Fibroblast of lung (primary cell): ENCODE data around the gene BARX2. TPM values are rescaled to one million over a fixed set of nuclear protein-coding genes. Genes with fewer than 3 reads are reported as not detected.
"Not testable (repeated sequence)": the region's sequence is repeated elsewhere in the genome, so short reads cannot be mapped to it uniquely, and the experiment has no call there.

Experiments used
- DNase-seq, 2 donors: peaks; one replicate each; pipeline versions ENCODE4 v3.0.0 to v3.0.0-alpha.2; 2010; ENCODE audit warnings: low read depth in 2 of 2
- H2AFZ ChIP-seq: 2 replicates; pipeline ENCODE4 v1.5.1; 2012; ENCODE audit warnings: low read length, control low read depth, inconsistent platforms
- H3K27ac ChIP-seq: 2 replicates; pipeline ENCODE4 v1.5.1; 2011; ENCODE audit warnings: low read length, control low read depth; ENCODE audit not compliant: insufficient read depth
- H3K27me3 ChIP-seq: 2 replicates; pipeline ENCODE4 v1.5.1; 2011; ENCODE audit warnings: mild to moderate bottlenecking, low read length; ENCODE audit not compliant: control insufficient read depth, insufficient read depth
- H3K36me3 ChIP-seq: 2 replicates; pipeline ENCODE4 v1.5.1; 2011; ENCODE audit warnings: low read length; ENCODE audit not compliant: control insufficient read depth, insufficient read depth
- H3K4me1 ChIP-seq: 2 replicates; pipeline ENCODE4 v1.5.1; 2011; ENCODE audit warnings: low read length; ENCODE audit not compliant: control insufficient read depth, insufficient read depth; ENCODE audit errors: extremely low read depth
- H3K4me2 ChIP-seq: 2 replicates; pipeline ENCODE4 v1.5.1; 2011; ENCODE audit warnings: low read length, control low read depth; ENCODE audit not compliant: insufficient read depth; ENCODE audit errors: extremely low read depth
- H3K4me3 ChIP-seq, 4 experiments: fragments of 200-600 bp in 1 of 4; sonication (generic) in 1 of 4; replicated peaks in 1 of 4; 2 replicates each; pipeline ENCODE4 v1.5.1; 2011 to 2016; ENCODE audit warnings: low read length in 4 of 4, low read depth in 3 of 4, mild to moderate bottlenecking in 3 of 4, control low read depth in 2 of 4, inconsistent platforms in 1 of 4, mixed read lengths in 1 of 4; ENCODE audit not compliant: insufficient read depth in 1 of 4; ENCODE audit errors: control extremely low read depth in 1 of 4
- H3K79me2 ChIP-seq: 2 replicates; pipeline ENCODE4 v1.5.1; 2012; ENCODE audit warnings: mild to moderate bottlenecking, low read length, inconsistent platforms; ENCODE audit not compliant: control insufficient read depth, insufficient read depth
- H3K9ac ChIP-seq: 2 replicates; pipeline ENCODE4 v1.5.1; 2011; ENCODE audit warnings: mild to moderate bottlenecking, low read length, control low read depth; ENCODE audit not compliant: insufficient read depth
- H3K9me3 ChIP-seq: 2 replicates; pipeline ENCODE4 v1.5.1; 2012; ENCODE audit warnings: low read depth, low read length; ENCODE audit not compliant: control insufficient read depth, insufficient read depth
- H4K20me1 ChIP-seq: 2 replicates; pipeline ENCODE4 v1.5.1; 2011; ENCODE audit warnings: low read length; ENCODE audit not compliant: control insufficient read depth, insufficient read depth; ENCODE audit errors: extremely low read depth
- EZH2 ChIP-seq: IDR thresholded peaks from 2 replicates; pipeline ENCODE4 v1.5.1; 2012; ENCODE audit warnings: low read length, control low read depth, mild to moderate bottlenecking; ENCODE audit errors: missing control alignments
- polyA plus RNA-seq, 2 donors: library from polyadenylated mRNA; depleted of rRNA in 1 of 2; stranded (reverse) in 1 of 2; unstranded in 1 of 2; fragments of >200 nt; gene quantifications; 2 replicates each; pipeline ENCODE4 v1.2.1, GENCODE V29; 2011 to 2012; ENCODE audit warnings: missing spikeins in 1 of 2
- total RNA-seq: library from RNA; depleted of rRNA; stranded (reverse); fragments of >200 nt; gene quantifications from 2 replicates; pipeline ENCODE4 v1.2.1, GENCODE V29; 2014
- TF ChIP-seq, protein P1 (sequence below), 2 donors: IDR thresholded peaks in 1 of 2; conservative IDR thresholded peaks in 1 of 2; 1 replicate in 1 of 2; 2 replicates in 1 of 2; pipeline ENCODE4 v1.5.1; 2011 to 2012; ENCODE audit warnings: low read length in 2 of 2, control low read depth in 1 of 2, inconsistent platforms in 1 of 2, low read depth in 1 of 2, mild to moderate bottlenecking in 1 of 2

BARX2 gene
- total and polyA plus RNA-seq, 2 donors (not counting 1 experiment from before 2014, with no cell fraction given), result not detected

DNA sequence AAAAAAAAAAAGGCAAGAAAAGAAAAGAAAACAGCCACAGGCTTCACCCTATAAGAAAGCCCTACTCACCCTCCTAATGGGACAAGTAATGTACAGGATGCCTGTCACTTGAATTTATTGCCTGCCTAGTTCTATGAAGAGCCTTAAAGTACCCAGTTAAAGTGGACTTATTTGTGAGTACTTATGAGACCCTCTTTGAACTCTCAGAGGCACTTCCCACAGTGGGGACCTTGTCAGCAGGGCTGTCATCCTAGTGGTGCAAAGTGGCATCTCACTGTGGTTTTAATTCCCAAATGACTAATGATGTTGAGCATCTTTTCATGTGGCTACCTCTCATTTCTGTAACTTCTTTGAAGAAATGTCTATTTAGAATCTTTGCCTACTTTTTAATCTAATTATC, 41.8 kb upstream of the BARX2 start:
- H3K9me3 ChIP-seq, result no peaks in the 10 kb centered on the region
- no peak overlapping the region for H3K4me2 ChIP-seq
- H3K27ac ChIP-seq, result no peak overlapping the region
- no peaks in the 10 kb centered on the region for H3K79me2 ChIP-seq
- no peaks in the 10 kb centered on the region for H4K20me1 ChIP-seq
- no peaks in the 10 kb centered on the region for H3K27me3 ChIP-seq
- no peak overlapping the region for H2AFZ ChIP-seq
- peak in 1 of 2 donors; percentile 9 for DNase-seq
- no peaks in the 10 kb centered on the region for H3K4me1 ChIP-seq
- H3K9ac ChIP-seq, result no peak overlapping the region
- no peak for TF ChIP-seq EZH2
- TF ChIP-seq, protein P1, sequence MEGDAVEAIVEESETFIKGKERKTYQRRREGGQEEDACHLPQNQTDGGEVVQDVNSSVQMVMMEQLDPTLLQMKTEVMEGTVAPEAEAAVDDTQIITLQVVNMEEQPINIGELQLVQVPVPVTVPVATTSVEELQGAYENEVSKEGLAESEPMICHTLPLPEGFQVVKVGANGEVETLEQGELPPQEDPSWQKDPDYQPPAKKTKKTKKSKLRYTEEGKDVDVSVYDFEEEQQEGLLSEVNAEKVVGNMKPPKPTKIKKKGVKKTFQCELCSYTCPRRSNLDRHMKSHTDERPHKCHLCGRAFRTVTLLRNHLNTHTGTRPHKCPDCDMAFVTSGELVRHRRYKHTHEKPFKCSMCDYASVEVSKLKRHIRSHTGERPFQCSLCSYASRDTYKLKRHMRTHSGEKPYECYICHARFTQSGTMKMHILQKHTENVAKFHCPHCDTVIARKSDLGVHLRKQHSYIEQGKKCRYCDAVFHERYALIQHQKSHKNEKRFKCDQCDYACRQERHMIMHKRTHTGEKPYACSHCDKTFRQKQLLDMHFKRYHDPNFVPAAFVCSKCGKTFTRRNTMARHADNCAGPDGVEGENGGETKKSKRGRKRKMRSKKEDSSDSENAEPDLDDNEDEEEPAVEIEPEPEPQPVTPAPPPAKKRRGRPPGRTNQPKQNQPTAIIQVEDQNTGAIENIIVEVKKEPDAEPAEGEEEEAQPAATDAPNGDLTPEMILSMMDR (conservative IDR thresholded peaks at IDR 0.05 in 1 of 2, IDR thresholded peaks at IDR 0.05 in 1 of 2; ENCODE audit: low read depth in 1 of 2, low read length in 2 of 2), result no peak
- H3K4me3 ChIP-seq, result no peak overlapping the region
- no peaks in the 10 kb centered on the region for H3K36me3 ChIP-seq

DNA sequence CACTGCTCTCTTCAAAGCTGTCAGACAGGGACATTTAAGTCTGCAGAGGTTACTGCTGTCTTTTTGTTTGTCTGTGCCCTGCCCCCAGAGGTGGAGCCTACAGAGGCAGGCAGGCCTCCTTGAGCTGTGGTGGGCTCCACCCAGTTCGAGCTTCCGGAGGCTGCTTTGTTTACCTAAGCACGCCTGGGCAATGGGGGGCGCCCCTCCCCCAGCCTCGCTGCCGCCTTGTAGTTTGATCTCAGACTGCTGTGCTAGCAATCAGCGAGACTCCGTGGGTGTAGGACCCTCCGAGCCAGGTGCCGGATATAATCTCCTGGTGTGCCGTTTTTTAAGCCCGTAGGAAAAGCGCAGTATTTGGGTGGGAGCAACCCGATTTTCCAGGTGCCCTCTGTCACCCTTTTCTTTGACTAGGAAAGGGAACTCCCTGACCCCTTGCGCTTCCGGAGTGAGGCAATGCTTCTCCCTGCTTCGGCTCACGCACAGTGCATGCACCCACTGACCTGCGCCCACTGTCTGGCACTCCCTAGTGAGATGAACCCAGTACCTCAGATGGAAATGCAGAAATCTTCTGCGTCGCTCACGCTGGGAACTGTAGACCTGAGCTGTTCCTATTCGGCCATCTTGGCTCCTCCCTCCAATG, 31.2 kb upstream of the BARX2 start:
- not testable (repeated sequence) for H4K20me1 ChIP-seq, H2AFZ ChIP-seq, H3K4me2 ChIP-seq, H3K27me3 ChIP-seq, H3K4me3 ChIP-seq, H3K36me3 ChIP-seq, DNase-seq, H3K9ac ChIP-seq, H3K27ac ChIP-seq, H3K79me2 ChIP-seq, H3K9me3 ChIP-seq, H3K4me1 ChIP-seq

DNA sequence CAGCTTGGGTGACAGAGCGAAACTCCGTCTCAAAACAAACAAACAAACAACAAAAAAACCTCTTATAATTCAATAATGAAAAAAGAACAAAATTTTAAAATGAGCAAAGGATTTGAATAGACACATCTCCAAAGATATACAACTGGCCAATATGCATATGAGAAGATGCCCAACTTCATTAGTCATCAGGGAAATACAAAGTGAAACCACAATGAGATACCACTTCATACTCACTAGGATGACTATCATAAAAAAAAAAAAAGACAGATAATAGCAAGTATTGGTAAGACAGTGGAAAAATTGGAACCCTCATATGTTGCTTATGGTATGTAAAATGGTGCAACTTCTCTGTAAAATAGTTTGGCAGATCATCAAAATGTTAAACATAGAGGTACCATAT, 28.7 kb upstream of the BARX2 start:
- no peak overlapping the region for H2AFZ ChIP-seq
- no peaks in the 10 kb centered on the region for H3K4me1 ChIP-seq
- no peaks in the 10 kb centered on the region for H4K20me1 ChIP-seq
- H3K27me3 ChIP-seq, result no peaks in the 10 kb centered on the region
- DNase-seq, result peak in 1 of 2 donors; percentile 25
- no peaks in the 10 kb centered on the region for H3K9me3 ChIP-seq
- no peaks in the 10 kb centered on the region for H3K79me2 ChIP-seq
- TF ChIP-seq EZH2, result no peak
- TF ChIP-seq, protein P1 (conservative IDR thresholded peaks at IDR 0.05 in 1 of 2, IDR thresholded peaks at IDR 0.05 in 1 of 2; ENCODE audit: low read depth in 1 of 2, low read length in 2 of 2), result no peak
- H3K27ac ChIP-seq, result no peak overlapping the region
- H3K4me2 ChIP-seq, result no peak overlapping the region
- H3K9ac ChIP-seq, result no peak overlapping the region
- H3K4me3 ChIP-seq, result no peak overlapping the region
- H3K36me3 ChIP-seq, result no peaks in the 10 kb centered on the region
